ENCODE results near the gene RBM20.

- TF ChIP-seq CTCF (IDR thresholded peaks at IDR 0.05) (no peak), POLR2A (IDR thresholded peaks at IDR 0.05) (no peak), POLR2AphosphoS5 (IDR thresholded peaks at IDR 0.05) (no peak), EP300 (IDR thresholded peaks at IDR 0.05) (no peak)
Measured at GRCh38 chr10:110845192-110845755, 201.1 kb downstream of the RBM20 start.

Measured in sigmoid colon (tissue), 4 donors.